GM19035 (cell line): Measurements from ENCODE around the gene LAMA1.
"Not testable (repeated sequence)": the region's sequence is repeated elsewhere in the genome, so short reads cannot be mapped to it uniquely, and the experiment has no call there.

ENCODE experiments used
- ATAC-seq: cut with Tn5 transposase; IDR thresholded peaks from one replicate; pipeline ENCODE4 v1.9.1; 2021; ENCODE audit not compliant: unreplicated experiment

The LAMA1 gene, protein sequence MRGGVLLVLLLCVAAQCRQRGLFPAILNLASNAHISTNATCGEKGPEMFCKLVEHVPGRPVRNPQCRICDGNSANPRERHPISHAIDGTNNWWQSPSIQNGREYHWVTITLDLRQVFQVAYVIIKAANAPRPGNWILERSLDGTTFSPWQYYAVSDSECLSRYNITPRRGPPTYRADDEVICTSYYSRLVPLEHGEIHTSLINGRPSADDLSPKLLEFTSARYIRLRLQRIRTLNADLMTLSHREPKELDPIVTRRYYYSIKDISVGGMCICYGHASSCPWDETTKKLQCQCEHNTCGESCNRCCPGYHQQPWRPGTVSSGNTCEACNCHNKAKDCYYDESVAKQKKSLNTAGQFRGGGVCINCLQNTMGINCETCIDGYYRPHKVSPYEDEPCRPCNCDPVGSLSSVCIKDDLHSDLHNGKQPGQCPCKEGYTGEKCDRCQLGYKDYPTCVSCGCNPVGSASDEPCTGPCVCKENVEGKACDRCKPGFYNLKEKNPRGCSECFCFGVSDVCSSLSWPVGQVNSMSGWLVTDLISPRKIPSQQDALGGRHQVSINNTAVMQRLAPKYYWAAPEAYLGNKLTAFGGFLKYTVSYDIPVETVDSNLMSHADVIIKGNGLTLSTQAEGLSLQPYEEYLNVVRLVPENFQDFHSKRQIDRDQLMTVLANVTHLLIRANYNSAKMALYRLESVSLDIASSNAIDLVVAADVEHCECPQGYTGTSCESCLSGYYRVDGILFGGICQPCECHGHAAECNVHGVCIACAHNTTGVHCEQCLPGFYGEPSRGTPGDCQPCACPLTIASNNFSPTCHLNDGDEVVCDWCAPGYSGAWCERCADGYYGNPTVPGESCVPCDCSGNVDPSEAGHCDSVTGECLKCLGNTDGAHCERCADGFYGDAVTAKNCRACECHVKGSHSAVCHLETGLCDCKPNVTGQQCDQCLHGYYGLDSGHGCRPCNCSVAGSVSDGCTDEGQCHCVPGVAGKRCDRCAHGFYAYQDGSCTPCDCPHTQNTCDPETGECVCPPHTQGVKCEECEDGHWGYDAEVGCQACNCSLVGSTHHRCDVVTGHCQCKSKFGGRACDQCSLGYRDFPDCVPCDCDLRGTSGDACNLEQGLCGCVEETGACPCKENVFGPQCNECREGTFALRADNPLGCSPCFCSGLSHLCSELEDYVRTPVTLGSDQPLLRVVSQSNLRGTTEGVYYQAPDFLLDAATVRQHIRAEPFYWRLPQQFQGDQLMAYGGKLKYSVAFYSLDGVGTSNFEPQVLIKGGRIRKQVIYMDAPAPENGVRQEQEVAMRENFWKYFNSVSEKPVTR (N-terminal part only)

DNA sequence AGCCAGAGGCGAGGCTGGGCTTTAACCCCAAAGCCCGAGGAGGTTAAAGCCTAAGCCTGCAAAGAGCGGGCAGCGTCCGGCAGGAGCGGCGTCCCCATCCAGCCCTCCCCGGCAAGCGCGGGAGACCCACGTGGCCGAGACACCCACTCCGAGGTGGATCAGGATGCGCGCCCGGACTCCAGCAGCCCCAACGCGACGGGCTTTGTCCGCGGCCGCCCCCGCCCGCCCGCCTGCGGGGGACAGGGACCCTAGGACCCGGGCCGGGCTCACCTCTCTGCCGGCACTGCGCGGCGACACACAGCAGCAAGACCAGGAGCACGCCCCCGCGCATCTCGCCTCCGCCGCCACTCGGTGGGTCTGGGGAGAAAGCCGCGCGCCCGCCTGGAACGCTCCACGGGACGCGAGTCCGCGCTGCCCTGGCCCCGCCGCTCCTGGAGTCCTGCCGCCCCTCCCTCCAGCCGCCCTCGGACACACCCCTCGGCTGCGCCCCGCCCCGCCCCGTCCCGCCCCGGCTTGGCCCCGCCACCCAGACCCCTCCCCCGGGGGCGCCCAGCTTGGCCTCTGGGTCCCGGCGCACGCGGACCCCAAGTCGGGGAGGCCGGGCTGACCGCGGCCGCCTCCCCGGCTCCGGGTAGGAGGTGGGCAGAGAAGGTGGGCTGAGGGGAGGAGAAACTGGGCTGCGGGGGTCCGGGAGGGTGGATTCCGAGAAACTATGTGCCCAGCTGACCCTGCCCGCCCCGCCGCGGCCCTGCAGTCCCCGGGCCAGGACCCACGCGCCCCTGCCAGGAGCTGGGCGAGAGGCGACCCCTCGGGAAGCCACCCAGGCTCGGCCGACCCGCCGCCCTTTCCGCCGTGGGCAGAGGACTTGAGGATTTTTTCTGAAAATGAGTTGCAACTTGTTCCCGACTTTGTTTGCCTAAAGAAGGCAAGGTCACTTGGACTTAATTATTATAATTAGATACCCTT, at the start of gene LAMA1:
Gene LAMA1, minus strand, starts transcription at position 408 of the 966 bp plus-strand sequence. Its CDS starts 77 bp downstream, at position 331.
- no peak for ATAC-seq

DNA sequence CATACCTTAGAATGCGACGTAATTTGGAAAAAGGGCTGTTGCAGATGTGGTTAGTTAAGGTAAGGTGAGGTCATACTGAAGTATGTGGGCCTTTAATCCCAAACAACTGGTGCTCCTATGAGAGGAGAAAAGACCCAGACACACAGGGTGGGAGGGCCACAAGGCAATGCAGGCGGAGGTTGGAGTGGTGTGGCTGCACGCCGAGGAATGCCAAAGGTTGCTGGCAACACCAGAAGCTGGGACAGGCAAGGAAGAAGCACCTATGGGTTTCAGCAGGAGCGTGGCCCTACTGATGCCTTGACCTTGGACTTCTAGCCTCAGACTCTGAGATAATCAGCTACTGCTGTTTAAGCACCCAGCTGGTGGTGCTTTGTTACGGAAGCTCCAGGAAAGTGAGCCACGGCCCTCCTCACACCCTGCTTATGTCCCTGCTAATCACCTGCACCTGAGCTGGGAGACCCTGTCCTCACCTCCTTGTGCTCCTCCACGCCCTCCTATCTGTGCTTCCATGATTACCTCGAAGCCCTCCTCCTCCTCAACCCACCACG, 48.3 kb upstream of the LAMA1 start:
- no peak for ATAC-seq

DNA sequence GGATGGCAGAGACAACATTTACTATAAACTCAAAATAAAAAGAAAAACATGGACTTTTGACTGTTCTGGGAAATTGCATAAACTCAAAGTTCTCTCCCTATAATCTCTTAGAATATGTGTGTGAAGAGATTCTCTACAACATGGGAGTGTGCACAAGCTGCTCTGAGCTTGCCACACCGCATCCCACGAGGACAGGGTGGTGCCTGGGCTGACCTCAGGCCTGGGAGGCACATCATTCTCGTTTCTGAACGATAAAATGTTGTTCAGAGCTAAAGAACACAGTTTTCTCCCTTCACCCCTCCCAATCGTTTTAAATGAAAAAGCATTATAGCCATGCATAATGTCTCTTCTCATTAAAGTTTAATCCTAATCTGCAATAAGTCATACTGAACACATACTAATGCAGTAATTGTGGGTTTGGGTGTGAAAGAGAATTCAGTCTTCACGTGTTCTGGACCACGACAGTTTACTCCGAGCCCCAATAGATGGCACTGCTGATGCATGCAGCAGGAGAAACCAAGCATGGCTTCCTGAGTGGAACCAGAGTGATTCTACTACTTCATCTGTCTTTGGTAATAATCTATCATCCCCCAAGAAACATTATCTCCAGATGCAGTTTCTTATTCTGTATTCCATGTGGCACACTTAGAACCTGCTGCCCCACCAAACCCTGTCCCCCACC, 46.9 kb upstream of the LAMA1 start:
- ATAC-seq = no peak

DNA sequence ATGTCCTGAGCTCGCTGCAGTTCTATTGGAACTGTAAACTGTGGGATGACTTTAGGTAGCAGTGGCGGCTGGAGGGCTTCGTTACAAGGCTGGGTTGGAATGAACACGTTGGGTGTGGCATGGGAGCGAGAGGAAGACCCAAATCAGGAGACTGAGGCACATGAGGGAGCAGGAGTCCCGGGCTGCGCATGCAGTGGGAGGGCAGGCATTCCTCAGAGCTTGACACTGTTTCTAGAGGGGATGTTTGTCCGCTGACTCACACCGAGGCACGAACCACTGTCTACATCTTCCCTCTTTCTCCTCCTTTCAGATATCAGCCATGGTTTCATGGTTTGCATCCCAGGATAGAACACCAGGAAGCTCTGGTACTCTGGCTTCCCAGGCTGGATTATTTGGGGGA, 40.6 kb upstream of the LAMA1 start:
- no peak for ATAC-seq

DNA sequence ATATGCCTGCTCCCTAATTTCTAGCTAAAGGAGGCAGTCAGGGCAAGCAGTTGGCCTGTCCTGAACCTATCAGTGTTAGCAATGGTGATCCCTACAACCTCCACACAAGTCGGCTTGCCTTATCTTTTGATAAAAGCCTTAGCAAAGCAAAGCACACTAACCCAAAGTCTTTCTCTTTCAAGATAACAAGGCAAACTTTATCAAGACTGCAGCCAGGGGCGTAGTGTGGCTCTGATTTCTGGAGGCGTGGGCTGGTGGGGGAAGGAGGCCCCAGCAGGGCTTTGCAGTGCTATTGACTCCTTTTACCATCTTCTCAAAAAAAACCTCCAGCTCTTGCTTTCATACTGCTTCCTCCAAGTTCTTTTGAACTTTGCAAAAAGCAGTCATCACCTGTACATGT, 40.2 kb upstream of the LAMA1 start:
- ATAC-seq = no peak

DNA sequence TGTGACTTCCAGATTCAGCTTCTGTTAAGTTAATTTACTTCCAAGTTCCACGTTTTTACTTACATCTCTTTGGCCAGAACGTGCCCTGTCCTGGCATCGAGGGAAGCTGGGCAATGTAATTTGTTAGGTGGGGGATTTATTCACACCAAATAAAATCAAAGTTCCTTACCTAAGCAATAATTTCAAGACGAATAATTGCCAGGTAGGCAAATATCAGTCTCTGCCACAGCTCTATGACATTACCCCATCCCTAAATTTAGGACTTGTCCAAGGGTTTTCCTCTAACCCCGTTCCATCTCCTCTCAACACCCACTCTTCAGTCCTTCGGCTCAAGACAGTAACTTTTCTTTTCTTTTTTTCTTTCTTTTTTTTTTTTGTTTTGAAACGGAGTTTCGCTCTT, 38.3 kb upstream of the LAMA1 start:
- ATAC-seq = no peak

DNA sequence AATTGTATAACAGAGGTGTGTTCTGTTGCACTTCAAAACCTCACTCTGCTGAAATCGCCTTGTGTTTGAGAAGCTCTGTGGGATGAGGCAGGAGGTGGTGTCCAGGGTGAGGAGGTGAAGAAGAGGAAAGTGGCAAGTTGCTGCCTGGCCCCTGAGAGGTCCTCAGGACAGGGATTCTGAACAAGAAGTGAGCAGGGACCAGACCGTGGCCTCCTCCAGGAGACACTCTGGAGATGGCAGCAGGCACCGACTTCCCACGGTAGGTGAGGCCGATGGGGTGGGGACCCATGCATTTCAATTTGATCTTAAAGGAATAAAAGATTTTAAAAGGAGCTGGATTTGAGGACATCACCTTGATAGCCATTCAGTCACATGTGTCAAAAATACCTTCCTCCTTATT, 37.5 kb upstream of the LAMA1 start:
- ATAC-seq = no peak

DNA sequence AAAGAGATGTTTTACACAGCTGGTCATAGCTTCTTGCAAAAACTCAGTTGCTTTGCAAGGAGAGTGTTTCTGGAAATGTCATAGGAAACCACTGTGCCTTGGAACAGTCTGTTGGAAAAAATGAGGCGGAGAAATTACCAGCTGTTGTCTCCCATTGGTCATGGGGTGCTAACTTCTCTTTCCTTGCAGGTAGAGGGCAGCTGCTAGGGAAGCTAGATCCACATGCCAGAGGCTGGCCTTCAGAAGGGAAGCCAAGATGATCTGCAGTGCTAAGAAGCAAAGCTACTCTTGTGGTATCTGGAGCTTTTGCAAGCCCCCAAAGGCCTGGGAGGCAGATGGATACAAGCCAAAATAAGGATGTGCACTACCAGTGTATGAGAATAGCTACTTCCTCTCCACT, 34.8 kb upstream of the LAMA1 start:
- no peak for ATAC-seq

DNA sequence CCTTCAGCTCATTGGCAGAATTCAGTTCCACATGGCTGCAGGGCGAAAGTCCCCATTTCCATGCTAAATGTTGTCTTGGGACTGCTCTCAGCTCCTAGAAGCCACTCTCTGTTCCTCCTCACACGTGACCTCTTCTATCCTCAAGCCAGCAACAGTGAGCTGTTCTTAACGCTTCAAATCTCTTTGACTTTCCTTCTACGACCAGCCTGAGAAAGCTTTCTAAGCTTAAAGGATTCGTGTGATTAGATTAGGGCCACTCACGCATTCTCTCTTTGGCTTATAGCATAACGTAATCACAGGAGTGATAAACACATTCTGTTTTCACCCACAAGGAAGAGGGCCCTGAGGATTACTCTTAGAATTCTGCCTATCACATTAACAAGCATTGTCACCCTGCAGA, 29.8 kb upstream of the LAMA1 start:
- no peak for ATAC-seq

DNA sequence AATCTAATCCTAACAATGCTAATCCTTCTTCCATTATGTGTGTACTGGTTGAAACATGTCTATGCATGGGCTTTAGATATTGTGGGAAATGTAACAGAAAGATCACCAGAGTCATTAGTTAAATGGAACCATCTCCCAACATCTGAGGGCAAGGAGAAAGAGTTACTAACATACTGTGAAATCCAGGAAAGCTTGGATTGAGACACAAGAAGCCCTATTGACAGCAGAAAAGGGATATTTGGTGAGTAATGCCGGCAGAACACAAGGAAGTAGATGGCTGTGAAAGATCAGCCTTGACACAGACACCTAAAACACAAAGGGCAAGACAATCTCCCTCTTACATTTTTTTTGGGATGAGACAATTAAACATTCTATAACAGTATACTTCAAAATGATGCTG, 28.5 kb upstream of the LAMA1 start:
- ATAC-seq = no peak

DNA sequence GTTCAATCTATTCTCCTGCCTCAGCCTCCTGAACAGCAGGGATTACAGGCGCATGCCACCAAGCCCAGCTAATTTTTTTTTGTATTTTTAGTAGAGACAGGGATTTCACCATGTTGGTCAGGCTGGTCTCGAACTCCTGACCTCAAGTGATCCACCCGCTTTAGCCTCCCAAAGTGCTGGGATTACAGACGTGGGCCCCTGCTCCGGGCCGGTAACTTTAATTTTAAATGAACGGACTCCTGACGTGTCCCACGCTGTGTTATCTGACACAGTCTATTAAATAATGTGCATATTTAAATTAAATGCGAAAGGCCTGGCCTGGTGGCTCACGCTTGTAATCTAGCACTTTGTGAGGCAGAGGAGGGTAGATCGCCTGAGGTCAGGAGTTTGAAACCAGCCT, 27.3 kb upstream of the LAMA1 start:
- not testable (repeated sequence) for ATAC-seq

DNA sequence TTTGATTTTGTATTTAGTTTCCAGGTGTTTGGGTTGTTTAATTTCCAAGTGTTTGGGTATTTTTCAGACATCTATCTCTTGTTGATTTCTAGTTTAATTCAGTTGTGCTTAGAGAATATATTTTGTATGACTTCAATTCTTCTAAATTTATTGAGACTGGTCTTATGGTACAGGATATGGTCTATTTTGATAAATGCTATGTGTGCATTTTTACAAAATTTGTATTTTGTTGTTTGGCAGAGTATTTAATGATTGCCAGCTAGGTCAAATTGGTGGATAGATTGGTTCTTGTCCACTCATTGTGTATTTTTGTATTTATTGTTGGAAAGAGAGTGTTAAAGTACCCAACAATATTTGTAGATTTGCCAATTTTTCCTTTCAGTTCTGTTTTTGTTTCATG, 23.7 kb upstream of the LAMA1 start:
- no peak for ATAC-seq

DNA sequence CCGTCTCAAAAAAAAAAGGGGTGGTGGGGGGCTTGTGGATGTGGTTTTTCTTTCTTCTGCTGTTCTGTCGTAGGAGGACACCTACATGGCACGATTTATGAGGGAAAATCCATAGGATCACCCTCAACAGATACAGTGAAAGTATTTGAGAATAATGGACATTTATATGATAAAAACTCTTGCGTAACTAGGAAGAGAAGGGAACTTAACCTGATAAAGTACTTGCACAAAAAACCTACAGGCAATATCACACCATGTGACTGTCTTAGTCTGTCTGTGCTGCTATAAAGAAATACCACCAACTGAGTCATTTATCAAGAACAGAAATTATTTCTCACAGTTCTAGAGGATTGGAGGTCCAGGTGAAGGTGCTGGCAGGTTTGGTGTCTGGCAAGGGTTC, 21.8 kb upstream of the LAMA1 start:
- no peak for ATAC-seq

DNA sequence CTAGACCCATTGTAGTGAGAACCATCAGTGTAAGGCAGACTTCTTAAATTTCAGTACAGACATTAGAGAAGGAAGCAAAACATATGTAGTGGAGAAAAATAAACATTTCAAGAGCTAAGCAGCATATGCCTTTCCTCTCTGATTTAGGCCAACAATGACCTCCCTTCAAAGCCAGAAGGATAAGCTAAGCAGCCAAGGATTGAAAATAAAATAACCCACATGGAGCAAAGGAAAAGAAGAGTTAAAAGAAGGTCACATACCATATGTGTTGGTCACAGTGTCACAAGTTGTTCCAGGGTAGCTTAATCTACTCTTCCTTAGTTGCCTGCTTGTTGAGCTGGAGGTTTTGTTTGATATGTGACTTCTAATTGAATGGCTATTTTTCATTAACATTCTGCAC, 15.6 kb upstream of the LAMA1 start:
- ATAC-seq = no peak

DNA sequence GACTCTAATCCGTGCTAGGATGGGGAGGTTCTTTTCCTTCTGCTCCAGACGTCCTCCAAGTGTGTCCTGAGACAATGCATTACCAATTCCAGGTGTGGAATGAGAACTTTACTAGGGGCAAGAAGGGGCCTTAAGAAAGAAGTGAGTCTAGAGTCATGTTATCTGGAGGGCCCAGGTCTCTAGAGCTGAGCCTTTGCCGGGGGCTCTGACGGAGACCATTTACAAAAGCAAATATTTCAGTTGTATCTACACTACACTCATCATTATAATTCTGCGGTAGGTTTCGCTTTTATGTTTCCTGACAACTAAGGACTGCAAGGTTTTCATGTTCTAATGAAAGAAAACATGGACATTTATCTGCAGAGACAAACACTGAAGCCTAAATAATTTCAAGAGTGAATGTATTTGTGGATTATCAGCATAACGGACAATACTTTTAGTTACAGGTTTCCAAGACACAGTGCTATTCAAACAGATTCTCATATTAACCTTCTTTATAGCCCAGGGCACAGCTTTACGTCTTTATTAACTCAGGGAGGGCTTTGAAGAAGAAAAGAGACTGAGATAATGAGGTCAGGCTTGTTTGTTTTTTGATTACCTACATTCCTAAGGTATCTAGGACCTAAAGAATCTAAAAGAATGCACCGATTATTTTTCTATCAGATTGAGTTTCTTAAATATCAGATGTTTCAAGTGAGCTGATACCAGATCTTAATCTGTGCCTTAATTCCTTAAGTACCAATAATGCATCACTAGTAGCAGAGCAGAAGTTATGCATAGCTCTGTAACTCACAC, 15.0 kb upstream of the LAMA1 start:
- ATAC-seq = no peak

DNA sequence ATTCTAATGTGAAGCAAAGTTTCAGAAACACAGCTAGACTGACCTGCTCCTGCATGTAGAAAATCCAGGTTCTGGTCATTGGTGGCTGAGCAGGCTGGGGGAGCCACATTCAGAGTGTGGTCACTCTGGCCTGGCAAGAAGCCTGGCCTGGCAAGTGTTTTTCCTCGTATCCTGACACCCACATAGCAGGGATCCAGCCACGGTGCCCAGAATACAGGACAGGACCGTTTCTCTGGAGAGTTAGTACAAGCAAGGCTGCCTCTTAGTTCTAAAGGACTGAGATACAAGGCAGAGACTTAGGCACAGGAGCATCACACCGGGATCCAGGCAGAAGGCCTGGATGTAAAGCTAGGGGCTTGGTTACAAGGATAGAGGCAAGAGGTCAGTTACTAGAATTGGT, 4.8 kb upstream of the LAMA1 start:
- ATAC-seq = no peak

DNA sequence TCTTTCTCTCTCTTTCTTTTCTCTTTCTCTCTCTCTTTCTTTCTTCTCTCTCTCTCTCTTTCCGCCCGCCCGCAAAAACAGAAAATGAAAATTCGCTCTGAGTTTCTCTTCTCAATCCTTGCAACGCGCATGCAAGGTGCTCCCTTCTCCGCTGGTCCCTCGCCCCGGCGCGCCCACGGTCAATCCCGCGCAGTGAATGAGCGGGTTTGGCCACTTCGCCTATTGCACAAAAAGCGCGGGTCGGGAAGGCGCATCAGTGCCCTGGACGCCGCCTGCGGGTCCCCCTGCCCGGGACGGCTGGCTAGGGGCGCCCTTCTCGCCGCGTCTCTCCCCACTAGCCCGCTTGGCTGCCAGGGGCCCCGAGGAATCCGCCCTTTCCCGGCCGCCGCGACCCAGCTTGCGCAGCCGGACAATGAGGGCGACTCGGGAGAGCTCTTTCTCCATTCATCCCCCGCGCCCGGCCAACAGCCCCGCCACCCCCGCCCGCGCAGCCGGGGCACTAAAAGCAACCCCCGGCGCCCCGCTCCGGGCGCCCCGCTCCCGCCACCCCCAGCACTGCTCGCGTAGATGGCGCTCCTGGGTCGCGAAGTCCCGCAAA, 706 bp downstream of the LAMA1 start:
- no peak for ATAC-seq
